Kidney capillary endothelial cell (primary cell): Measurements from ENCODE around the gene TTC23.
"Not testable (repeated sequence)": the region's sequence is repeated elsewhere in the genome, so short reads cannot be mapped to it uniquely, and the experiment has no call there.

ENCODE experiments used
- DNase-seq: peaks from one replicate; pipeline ENCODE4 v3.0.0-alpha.2; 2018; ENCODE audit warnings: low spot score

TTC23 gene

GRCh38 chr15:99250001-99250400 is 620 bp upstream of the TTC23 start:
- DNase-seq: no peak

- DNase-seq: no peak
Measured at GRCh38 chr15:99248000-99248715, 1.2 kb downstream of the TTC23 start.

GRCh38 chr15:99247062-99247461 is 2.3 kb downstream of the TTC23 start:
- DNase-seq: no peak

- DNase-seq: no peak
Measured at GRCh38 chr15:99244306-99244705, 5.1 kb downstream of the TTC23 start.

- DNase-seq: no peak
Measured at GRCh38 chr15:99241752-99242151, 7.6 kb downstream of the TTC23 start.

- no peak for DNase-seq
Measured at GRCh38 chr15:99239545-99240198, 9.7 kb downstream of the TTC23 start.

GRCh38 chr15:99238849-99239248 is 10.5 kb downstream of the TTC23 start:
- DNase-seq: no peak

GRCh38 chr15:99234160-99234559 is 15.2 kb downstream of the TTC23 start:
- not testable (repeated sequence) for DNase-seq

GRCh38 chr15:99232740-99233139 is 16.6 kb downstream of the TTC23 start:
- DNase-seq: no peak

- DNase-seq: no peak
Measured at GRCh38 chr15:99230867-99231266, 18.5 kb downstream of the TTC23 start.

- no peak for DNase-seq
Measured at GRCh38 chr15:99228120-99228770, 21.1 kb downstream of the TTC23 start.

- DNase-seq: no peak
Measured at GRCh38 chr15:99226802-99227201, 22.6 kb downstream of the TTC23 start.

GRCh38 chr15:99224372-99225214 is 24.8 kb downstream of the TTC23 start:
- no peak for DNase-seq

GRCh38 chr15:99213187-99213811 is 36.1 kb downstream of the TTC23 start:
- peak; percentile 69 for DNase-seq

GRCh38 chr15:99212406-99212805 is 37.0 kb downstream of the TTC23 start:
- DNase-seq: no peak

GRCh38 chr15:99211926-99212325 is 37.5 kb downstream of the TTC23 start:
- DNase-seq: peak; percentile 15

- DNase-seq: no peak
Measured at GRCh38 chr15:99210334-99210733, 39.0 kb downstream of the TTC23 start.

- DNase-seq: peak; percentile 30
Measured at GRCh38 chr15:99209326-99209725, 40.1 kb downstream of the TTC23 start.

GRCh38 chr15:99207672-99208071 is 41.7 kb downstream of the TTC23 start:
- DNase-seq: no peak

- no peak for DNase-seq
Measured at GRCh38 chr15:99202176-99202552, 47.2 kb downstream of the TTC23 start.

GRCh38 chr15:99201408-99202175 is 47.8 kb downstream of the TTC23 start:
- DNase-seq: no peak
